ENCODE data around the gene PAOX.
"Not testable (repeated sequence)": the region's sequence is repeated elsewhere in the genome, so short reads cannot be mapped to it uniquely, and the experiment has no call there.

Gene PAOX

DNA sequence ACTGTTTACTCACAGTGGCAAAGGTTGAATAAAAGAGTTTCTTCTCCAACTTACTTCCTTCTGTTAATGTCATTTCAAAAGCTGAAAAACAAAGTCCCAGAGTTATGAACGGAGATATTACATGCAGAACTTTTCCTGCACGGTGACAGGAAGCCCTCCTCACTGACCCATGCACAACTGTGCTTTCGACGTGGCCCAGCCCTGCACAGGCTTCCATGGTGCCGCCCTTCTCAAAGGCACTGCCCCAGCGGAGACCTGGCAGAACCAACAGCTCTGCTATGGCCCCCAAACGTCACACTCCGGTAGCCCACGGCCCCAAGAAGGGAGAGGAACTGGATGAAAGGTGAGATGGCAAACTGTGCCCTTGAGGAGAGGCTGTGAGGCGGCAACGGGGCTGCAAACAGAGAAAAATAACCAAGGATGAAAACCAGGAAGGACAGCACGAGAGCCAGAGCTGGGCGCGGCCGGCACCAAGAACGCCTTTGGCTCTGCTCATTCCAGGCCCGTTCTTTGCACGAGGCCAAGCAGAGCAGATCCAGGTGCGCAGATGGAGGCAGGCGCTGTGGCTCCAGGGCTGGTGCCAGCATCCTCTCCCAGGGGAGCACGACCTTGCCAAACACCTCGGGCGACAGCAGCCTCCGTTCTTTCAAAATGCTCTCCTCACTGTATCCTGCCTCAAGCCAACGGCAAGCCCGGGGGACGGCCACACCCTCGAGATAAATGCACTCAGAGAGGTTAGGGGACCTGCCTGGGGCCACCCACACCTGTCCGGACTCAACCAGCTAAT lies 14.2 kb upstream of the PAOX start:
- no peak for DNase-seq (ENCODE audit: low read depth in 3 of 3)

DNA sequence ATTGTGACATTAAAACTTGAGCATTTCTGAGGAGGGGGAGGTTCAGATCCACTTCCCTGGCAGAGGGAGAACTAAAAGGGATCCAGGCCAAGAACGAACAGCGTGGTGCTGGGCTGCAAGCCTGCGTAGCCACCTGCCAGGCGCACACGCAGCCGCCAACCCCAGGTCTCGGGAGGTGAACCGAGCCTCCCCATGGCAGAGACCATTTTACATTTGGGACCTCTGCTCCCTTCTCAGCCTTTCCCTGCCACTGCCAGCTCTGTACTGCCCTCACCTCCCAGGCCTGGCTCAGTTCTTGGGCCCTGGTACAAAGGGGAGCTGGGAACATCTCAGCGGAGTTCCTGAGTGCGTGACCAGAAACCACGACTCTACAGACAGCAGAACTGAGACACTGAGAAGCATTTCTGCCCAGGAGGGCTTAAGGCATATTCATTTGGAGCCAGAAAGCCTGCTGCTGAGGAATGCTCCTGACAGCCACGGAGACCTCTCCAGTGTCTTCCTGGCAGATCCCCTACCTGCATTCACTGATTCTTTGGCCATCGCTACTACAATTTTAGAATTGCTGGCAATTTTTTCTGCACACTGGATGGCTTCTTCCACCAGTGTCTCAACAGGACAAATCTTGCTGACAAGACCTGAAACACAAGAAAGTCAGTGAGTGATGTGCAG lies 13.5 kb upstream of the PAOX start:
- DNase-seq (ENCODE audit: low read depth in 3 of 3) = no peak

DNA sequence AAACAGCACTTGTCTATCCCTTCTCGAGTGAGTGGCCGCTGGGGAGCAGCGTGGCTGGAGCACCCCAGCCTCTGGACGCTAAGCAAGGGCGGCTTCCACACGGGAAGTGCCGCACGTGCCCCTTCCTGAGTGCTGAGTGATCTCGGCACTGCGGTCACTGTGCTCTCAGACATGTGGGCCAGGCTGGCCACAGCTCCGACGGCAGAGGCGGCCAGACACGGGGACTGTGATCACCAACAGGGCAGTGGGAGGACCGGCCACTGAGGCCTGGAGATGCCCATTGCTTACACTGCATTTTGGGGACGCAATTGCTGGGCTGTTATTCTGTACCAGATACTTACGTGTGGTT lies 13.0 kb upstream of the PAOX start:
- DNase-seq (ENCODE audit: low read depth in 3 of 3) = no peak

DNA sequence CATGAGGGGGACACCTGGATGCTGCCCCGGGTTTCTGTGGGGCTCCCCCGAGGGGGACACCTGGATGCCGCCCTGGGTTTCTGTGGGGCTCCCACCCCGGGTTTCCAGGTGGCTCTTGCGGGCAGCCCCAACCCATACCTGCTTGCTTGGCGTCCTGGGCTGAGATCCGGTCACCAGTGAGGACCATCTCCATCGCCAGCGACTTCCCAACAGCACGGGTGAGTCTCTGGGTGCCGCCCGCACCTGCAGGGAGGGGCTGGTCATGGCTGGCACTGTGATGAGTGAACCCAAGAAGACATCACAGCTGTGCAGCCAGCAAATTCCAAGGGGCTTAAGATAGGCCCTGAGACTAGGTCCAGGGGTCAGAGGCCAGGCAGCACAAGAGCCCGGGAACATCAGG lies 12.3 kb upstream of the PAOX start:
- DNase-seq (ENCODE audit: low read depth in 3 of 3) = no peak

DNA sequence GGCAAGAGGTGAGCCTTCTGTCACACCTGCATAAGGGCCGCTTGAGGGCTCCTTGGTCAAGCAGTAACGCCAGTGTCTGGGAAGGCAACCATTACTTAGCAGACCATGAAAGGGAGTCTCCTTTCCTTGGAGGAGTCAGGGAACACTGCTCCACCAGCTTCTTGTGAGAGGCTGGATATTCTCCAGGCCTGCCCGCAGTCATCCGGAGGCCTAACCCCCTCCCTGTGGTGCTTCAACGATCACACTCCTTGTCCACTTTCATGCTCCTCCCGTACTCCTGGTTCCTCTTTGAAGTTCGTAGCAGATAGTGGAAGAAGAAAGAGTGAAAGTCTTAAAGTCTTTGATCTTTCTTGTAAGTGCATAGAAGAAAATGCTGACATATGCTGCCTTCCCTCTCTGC lies 11.6 kb upstream of the PAOX start:
- not testable (repeated sequence) for DNase-seq (ENCODE audit: low read depth in 3 of 3)

DNA sequence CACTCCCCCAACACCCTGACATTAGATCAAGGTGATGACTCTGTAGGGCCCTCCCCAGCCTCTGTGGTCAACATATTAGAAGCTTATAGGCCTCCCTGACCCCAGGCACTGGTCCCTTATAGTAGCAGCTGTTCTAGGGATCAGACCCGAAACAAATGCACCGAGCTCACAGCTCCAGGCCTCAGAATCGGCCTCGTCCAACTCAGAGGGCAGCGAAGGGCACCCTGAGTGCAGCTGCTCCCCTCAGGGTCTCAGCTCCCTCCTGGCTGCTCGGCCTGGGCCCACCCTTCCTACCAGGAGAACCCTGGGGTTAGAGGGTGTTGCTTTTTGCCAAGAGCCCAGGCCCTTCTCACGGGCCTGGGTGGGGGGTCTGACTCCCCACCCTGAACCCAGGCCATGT lies 10.9 kb upstream of the PAOX start:
- no peak for DNase-seq (ENCODE audit: low read depth in 3 of 3)

DNA sequence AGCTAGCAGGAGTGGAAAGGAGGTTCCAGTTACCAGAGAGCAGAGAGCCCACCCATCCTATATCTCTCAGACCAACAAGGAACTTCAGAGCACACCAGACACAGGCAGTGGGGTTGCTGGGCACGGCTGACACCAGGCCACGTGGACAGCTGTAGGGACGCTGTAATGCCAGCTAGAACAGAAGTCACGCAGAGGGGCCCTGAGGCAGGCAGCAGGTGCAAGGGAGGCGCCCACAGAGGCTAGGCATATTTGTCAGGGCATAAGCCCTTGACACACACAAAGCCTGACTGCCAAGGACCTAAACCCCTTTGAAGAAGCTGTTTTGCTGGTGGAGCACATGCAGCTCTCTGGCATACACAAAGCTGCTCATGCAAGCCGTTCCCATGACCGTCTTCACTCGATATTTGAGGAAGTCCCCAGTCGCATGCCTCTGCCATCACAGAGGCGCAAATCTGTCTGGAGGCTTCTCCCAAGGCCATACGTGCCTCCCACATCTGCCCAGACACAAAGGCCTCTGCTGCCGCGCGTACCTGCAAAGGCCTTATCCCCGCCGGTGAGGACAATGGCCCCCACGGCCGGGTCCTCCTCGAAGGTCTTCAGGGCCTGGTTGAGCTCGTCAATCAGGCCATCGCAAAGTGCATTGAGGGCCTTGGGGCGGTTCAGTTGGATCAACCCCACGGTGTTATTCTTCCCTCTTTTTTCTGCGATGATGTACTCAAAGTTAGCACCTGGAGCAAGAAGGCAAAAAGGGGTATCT lies 8.9 kb upstream of the PAOX start:
- no peak for DNase-seq (ENCODE audit: low read depth in 3 of 3)

DNA sequence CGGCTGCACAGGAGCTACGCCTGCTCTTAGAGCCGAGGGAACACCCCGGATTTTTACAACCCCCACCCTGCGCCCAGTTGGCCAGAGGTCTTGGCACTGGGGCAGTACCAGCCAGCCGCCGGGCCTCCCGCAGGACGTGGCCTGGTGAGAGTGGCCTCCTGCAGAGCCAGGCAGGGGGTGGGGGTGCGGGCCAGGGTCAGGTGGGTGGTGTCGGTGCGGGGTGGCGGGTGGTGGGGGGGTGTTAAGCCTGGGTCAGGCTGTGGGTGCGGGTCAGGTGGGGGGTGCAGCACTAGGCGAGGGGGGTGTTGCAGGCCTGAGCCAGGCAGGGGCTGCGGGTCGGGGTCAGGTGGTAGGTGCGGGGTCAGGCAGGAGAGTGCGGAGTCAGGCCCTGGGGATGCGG lies 6.6 kb upstream of the PAOX start:
- no peak for DNase-seq (ENCODE audit: low read depth in 3 of 3)

DNA sequence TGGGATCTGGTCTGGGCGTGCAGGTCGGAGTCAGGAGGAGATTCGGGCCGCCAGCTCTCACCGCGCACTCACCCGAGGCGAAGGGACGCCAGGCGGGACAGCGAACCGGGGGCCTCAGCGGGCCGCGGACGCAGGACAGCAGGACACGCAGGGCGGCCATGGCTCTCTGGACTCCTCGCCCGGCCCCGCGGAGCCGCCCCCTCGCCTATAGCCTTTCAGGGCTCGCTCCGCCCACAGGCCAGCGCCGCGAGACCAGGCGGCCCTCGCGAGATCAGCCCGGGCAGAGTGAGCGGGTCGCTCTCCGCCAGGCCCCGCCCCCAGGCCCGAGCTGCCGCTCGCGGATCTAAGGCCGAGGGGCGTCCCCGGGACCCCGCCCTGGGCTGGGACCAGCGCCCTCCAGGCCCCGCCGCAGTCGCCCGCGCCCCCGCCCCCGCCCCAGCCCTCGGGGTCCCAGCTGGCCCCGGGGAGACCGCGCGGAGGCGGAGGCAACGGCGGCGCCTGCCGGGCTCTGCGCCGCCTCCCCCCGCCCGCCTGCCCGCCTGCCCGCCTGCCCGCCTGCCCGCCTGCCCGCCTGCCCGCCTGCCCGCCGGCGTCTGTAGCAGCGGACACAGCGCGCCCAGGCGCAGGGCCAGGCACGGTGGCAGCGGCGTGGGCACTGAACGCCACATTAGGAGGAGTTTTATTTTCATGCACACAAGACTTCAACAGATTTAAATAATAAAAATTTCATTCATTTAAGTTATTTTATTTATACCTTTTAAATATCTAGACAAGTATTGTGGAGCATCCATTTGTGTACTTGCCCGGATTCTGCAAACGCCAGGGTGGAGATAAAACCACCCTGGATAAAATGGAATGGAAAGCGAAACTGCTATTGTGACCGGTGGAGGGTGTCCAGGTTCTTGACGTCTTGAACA lies 5.6 kb upstream of the PAOX start, which contains the start of gene ECHS1:
Gene ECHS1, minus strand, starts transcription at position 181 of the 917 bp plus-strand sequence. Its CDS starts 21 bp downstream, at position 160.
- DNase-seq (ENCODE audit: low read depth in 3 of 3) = peak; percentile 86 to 97 (median 88)

DNA sequence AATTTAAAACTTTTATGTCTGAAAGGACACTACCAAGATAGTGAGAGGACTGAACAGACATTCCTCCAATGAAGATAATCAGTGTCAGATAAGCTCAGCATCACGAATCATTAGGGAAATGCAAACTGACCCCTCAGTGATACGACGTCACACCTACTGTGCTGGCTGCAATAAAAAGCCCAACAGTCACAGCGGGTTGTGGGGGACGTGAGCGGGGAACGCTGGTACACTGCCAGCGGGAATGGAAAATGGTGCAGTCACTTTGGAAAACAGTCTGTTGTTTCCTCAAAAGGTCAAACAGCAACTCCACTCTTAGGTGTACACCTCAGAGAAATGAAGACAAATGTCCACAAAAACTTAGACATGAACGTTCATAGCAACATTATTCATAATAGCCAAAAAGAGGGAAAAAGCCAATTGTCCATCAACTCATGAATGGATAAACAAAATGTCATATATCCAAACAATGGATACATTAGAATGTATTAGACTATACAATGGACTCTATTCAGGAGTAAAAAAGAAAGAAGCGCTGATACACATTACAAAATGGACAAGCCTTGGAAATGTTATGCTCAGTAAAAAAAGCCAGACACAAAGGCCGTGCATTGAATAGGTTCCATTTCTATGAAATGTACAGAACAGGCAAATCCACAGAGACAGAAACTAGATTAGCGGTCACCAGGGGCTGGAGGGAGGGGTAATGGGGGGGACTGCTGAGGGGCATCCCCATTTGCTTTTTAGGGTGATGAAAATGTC lies 3.5 kb upstream of the PAOX start:
- DNase-seq (ENCODE audit: low read depth in 3 of 3) = no peak

DNA sequence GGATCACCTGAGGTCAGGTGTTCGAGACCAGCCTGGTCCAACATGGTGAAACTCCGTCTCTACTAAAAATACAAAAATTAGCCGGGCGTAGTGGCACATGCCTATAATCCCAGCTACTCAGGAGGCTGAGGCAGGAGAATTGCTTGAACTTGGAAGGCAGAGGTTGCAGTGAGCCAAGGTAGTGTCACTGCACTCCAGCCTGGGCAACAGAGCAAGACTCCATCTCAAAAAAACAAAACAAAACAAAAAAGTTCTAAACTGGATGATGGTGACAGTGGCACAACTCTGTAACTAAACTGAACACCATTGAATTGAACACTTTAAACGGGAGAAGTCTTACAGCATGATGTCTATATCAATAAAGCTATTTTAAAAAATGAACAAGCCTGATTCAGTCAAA lies 2.9 kb upstream of the PAOX start:
- not testable (repeated sequence) for DNase-seq (ENCODE audit: low read depth in 3 of 3)

DNA sequence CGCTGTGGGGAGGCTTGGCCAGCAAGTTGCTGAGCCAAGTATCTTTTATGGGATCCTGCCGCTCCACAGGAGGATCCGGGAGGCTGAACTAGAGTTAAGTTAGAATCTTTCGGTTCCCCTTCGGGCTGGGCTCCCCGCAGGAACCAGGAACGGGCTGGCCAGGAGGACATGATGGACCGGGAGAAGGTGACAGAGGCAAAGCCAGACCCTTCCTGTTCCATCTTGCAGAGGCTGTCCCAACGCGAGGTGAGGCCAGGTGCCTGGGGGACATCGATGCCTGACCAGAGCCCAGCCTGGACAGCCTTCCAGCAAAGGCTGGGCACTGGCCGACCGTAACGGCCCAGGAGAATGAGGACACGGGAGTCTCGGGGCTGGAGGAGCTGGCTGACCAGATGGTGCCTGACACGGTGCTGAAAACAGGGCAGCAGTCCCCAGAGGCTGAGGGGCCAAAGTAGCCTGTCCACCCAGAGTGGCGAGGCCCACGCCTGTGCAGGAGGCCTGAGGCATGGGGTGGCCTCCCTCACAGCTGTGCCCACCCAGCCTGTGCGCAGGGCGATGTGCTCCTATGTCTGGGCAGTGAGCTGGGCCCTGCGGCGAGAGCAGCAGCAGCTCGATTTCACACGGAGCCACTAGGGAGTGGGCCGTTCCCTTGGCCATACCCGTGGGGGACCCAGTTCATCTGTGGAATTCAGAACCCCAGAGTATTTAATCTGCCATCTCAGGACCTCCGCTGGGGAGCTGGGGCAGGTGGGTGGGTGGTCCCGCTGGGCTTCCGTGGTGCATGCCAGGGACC lies 1.8 kb upstream of the PAOX start:
- no peak for DNase-seq (ENCODE audit: low read depth in 3 of 3)

DNA sequence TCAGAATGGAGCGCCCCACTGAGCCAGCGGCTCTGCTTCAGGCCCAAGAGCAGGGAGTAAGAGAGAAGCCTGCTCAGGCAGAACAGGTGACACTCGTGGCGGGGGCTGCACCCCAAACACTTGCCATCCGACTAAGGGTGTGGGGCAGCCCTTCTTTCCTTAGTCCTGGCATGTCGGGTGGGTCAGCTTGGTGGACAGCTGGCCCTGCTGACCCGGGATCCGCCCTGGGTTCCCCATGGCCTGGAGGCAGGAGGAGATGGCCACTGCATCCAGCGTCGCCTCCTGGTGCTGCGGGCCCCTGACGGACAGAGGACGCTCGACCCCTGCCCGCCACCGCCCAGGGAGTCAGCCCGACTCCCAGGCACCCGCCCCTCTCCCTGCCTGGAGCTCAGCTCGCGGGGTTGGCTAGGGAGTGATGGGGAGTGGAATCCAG lies 1.2 kb upstream of the PAOX start:
- DNase-seq (ENCODE audit: low read depth in 3 of 3) = no peak

DNA sequence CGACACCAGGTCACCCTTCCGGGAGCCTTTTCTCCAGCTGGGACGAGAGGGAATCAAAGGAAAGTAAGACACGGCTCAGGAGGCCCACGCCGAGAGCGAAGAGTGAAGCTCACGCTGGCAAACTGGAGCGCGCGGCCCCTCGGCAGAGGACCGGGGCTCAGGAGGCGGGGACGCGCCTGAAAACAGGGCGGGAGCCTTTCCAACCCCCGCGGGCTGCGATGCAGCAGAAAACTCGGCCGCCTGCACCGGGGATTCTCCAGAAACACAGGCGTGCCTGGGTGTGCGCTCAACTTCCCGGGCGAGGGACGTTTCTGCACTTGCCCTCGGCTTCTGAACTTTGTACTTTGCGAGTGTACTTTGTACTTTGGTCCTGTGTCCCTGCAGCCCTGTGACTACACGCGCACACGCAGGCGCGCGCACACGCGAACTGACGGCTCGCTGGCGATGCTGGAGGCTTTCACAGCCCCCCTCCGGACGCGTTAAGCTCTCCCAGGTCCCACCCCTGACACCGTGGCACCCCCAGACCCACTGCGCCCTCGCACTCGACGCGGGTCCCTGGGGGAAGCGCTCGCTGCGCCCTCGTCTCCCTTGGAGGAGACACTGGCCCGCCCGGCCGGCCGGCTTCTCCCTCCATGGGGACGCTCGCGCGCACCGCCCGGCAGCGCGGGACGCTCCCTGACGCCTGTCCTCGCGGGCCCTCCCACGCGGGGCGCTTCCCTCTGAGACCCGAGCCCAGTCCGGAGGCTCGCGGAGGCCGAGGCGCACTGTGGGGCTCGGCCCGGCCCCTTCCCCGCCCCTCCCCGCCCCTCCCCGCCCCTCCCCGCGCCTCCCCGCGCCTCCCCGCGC lies 588 bp upstream of the PAOX start:
- no peak for DNase-seq (ENCODE audit: low read depth in 3 of 3)

DNA sequence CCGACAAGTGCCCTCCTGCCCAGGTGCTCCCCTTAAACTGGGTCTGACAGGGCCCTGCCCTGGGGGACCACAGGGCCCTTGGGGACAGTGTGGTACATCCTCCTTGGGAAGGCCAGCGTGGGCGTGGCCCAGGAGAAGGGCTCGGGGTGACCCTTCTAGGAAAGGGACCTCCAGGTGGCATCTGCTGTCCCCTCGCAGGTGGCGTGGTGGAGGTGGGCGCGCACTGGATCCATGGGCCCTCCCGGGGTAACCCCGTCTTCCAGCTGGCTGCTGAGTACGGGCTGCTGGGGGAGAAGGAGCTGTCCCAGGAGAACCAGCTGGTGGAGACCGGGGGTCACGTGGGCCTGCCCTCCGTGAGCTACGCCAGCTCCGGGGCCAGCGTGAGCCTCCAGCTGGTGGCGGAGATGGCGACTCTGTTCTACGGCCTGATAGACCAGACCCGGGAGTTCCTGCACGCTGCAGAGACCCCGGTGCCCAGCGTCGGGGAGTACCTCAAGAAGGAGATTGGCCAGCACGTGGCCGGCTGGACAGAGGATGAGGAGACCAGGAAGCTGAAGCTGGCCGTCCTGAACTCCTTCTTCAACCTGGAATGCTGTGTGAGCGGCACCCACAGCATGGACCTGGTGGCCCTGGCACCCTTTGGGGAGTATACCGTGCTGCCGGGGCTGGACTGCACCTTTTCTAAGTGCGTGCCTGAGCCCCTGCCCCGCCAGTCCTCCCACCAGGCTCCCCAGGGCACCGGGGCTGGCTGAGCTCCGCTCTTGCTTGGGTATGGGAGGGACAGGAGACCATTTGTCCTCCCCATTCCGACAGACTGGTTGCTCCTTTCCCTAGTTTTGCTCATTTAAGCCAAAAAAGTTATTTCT lies 972 bp downstream of the PAOX start:
- DNase-seq (ENCODE audit: low read depth in 3 of 3) = no peak

DNA sequence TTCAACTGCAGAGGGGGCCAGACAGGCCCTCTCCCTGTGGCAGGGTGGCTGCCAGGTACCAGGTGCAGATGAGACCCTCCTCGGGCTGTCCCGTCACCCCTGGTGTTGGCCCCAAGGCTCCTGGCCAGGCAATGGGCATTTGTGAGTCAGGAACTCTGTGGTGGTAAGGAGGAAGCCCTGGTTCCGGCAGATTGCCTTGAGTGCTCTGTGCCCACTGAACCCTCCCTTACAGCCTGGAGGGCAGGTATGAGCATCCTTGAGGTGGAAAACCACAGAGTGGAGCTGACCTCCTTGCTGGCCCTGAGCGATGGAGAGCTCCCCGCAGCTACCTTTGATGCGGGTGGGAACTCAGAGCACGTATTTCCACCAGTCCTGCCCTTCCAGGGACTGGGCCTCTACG lies 2.0 kb downstream of the PAOX start:
- DNase-seq (ENCODE audit: low read depth in 3 of 3) = no peak

DNA sequence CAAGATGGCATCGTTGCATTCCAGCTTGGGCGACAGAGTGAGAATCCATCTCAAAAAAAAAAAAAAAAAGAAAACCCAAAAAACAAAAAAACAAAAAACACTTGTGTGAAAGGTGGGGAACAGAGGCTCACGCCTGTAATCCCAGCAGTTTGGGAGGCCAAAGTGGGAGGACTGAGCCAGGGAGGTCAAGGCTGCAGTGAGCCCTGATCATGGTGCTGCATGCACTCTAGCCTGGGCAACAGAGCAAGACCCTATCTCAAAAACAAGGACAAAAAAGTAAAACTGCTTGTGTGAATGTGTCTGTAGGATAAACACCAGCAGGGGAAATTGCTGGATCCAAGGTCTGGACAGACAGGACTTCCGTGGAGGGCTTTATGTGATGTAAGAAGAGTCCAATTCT lies 4.5 kb downstream of the PAOX start:
- DNase-seq (ENCODE audit: low read depth in 3 of 3) = no peak

DNA sequence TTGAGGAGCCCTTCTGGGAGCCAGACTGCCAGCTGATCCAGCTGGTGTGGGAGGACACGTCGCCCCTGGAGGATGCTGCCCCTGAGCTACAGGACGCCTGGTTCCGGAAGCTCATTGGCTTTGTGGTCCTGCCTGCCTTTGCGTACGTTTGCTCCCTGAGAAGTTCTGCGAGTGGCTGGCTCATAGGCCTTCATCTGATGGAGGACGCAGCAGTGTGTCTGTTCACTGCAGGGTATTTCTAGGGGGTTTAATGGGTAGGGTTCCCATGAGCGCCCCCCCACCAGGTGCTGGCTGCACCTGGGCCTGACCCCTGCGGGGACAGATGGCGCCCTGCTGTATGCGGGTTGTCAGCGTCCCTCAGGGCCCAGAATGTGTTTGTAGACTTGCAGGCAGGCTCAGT lies 5.0 kb downstream of the PAOX start:
- no peak for DNase-seq (ENCODE audit: low read depth in 3 of 3)
